WERI-Rb-1 (cell line): ENCODE measurements around the gene UBASH3B.
"Not testable (repeated sequence)": the region's sequence is repeated elsewhere in the genome, so short reads cannot be mapped to it uniquely, and the experiment has no call there.

ENCODE experiments used
- DNase-seq: peaks from one replicate; pipeline ENCODE4 v3.0.0-alpha.2; 2020
- H3K27ac ChIP-seq: fragments of 250-450 bp; sonication (Bioruptor Pico); 2 replicates; pipeline ENCODE4 v1.5.1; 2020; ENCODE audit warnings: mild to moderate bottlenecking, moderate library complexity
- H3K27me3 ChIP-seq: fragments of 250-450 bp; sonication (Bioruptor Pico); 2 replicates; pipeline ENCODE4 v1.5.1; 2021; ENCODE audit warnings: mild to moderate bottlenecking, low read depth, moderate library complexity; ENCODE audit not compliant: insufficient read depth, severe bottlenecking
- H3K36me3 ChIP-seq: fragments of 250-450 bp; sonication (Bioruptor Pico); 2 replicates; pipeline ENCODE4 v1.5.1; 2020; ENCODE audit warnings: mild to moderate bottlenecking, moderate library complexity
- H3K4me3 ChIP-seq: 2 replicates; pipeline ENCODE4 v1.5.1; 2011; ENCODE audit warnings: low read depth, mild to moderate bottlenecking, control low read depth, low read length
- H3K9me3 ChIP-seq: fragments of 250-450 bp; sonication (Bioruptor Pico); 2 replicates; pipeline ENCODE4 v1.5.1; 2021; ENCODE audit warnings: mild to moderate bottlenecking, moderate library complexity; ENCODE audit not compliant: severe bottlenecking
- TF ChIP-seq, protein P1 (sequence below): IDR thresholded peaks from 2 replicates; pipeline ENCODE4 v1.5.1; 2011; ENCODE audit warnings: low read depth, mild to moderate bottlenecking, control low read depth, inconsistent platforms, low read length

Gene UBASH3B, protein sequence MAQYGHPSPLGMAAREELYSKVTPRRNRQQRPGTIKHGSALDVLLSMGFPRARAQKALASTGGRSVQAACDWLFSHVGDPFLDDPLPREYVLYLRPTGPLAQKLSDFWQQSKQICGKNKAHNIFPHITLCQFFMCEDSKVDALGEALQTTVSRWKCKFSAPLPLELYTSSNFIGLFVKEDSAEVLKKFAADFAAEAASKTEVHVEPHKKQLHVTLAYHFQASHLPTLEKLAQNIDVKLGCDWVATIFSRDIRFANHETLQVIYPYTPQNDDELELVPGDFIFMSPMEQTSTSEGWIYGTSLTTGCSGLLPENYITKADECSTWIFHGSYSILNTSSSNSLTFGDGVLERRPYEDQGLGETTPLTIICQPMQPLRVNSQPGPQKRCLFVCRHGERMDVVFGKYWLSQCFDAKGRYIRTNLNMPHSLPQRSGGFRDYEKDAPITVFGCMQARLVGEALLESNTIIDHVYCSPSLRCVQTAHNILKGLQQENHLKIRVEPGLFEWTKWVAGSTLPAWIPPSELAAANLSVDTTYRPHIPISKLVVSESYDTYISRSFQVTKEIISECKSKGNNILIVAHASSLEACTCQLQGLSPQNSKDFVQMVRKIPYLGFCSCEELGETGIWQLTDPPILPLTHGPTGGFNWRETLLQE

DNA sequence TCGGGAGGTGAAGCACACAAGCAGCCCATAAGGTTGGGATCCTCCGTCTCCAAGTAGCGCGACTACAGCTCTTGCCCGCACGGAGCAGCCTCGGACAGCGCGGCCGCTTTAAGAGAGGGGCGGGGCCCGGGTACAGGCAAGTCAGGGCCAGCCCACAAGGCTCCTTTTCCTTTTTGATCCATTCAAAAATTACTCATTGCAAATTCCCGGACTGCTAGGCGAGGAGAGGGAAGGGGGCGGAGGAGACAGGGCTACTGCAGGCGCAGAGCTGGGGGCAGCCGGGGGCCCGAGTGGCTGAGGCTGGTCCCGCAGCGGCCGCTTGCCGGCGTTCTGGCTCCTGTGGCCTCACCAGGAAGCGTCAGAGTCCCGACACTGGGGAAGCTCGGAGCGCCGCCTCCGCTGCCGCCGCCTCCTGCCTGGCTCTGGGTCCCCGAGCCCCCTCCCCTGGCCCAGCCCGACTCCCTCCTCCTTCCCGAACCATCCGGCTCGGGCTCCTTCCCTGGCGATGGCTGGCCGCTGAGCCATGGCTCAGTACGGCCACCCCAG lies at the start of gene UBASH3B:
Gene UBASH3B (plus strand): TSS at position 196 of the 546 bp plus-strand sequence. CDS start 328 bp downstream, at position 524.
- peak; percentile 59 for DNase-seq
- H3K27ac ChIP-seq = no peak within 1 kb of the TSS
- TF ChIP-seq, protein P1, sequence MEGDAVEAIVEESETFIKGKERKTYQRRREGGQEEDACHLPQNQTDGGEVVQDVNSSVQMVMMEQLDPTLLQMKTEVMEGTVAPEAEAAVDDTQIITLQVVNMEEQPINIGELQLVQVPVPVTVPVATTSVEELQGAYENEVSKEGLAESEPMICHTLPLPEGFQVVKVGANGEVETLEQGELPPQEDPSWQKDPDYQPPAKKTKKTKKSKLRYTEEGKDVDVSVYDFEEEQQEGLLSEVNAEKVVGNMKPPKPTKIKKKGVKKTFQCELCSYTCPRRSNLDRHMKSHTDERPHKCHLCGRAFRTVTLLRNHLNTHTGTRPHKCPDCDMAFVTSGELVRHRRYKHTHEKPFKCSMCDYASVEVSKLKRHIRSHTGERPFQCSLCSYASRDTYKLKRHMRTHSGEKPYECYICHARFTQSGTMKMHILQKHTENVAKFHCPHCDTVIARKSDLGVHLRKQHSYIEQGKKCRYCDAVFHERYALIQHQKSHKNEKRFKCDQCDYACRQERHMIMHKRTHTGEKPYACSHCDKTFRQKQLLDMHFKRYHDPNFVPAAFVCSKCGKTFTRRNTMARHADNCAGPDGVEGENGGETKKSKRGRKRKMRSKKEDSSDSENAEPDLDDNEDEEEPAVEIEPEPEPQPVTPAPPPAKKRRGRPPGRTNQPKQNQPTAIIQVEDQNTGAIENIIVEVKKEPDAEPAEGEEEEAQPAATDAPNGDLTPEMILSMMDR = no peak
- H3K27me3 ChIP-seq = peaks cover 94% of the 10 kb centered on the region
- H3K9me3 ChIP-seq = peaks cover 20% of the 10 kb centered on the region
- no peaks in the 10 kb centered on the region for H3K36me3 ChIP-seq
- H3K4me3 ChIP-seq = peak within 1 kb of the TSS; percentile 50

DNA sequence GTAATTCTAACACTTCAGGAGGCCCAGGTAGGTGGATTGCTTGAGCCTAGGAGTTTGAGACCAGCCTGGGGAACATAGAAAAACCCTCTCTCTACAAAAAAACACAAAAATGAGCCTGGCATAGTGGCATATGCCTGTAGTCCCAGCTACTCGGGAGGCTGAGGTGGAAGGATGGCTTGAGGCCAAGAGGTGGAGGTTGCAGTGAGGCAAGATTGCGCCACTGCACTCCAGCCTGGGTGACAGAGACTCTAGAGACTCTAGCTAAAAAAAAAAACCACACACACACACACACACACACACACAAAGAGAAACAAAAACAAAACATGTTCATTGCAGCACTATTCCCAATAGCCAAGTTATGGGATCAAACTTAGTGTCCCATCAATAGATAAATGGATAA lies 48.4 kb upstream of the UBASH3B start:
- H3K36me3 ChIP-seq, H3K4me3 ChIP-seq, DNase-seq, H3K27ac ChIP-seq, H3K9me3 ChIP-seq: not testable (repeated sequence)
- peaks cover 47% of the 10 kb centered on the region for H3K27me3 ChIP-seq

DNA sequence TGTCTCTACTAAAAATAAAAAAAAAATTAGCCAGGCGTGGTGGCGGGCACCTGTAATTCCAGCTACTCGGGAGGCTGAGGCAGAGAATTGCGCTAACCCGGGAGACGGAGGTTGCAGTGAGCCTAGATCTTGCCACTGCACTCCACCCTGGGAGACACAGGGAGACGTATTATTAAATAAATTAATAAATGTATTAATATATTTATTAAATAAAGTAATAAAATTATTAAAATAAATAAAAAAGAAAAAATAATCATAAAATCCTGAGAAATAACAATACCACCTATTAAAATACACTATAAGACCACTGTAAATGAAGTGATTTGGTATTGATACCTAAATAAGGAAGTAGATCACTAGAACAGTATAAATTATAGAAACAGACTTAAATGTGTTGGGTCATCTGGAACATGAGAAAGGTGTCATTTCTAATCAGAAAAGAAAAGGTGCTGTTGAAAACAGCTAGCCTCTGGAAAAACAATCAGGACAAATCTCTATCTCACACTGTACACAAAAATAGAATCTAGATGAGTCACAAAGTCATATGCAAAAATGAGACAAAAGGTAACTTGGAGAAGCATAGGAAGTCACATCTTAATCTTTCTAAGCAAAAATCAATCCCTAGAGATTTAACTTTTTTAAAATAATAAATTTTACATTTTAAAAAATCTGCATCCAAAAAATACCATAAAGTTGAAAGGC lies 43.2 kb upstream of the UBASH3B start:
- Histone ChIP-seq H3K27me3 (peaks cover 4% of the 10 kb centered on the region), H3K4me3 (no peak overlapping the region), H3K27ac (no peak overlapping the region), H3K36me3 (no peaks in the 10 kb centered on the region), H3K9me3 (no peaks in the 10 kb centered on the region)
- TF ChIP-seq, protein P1 = no peak
- no peak for DNase-seq

DNA sequence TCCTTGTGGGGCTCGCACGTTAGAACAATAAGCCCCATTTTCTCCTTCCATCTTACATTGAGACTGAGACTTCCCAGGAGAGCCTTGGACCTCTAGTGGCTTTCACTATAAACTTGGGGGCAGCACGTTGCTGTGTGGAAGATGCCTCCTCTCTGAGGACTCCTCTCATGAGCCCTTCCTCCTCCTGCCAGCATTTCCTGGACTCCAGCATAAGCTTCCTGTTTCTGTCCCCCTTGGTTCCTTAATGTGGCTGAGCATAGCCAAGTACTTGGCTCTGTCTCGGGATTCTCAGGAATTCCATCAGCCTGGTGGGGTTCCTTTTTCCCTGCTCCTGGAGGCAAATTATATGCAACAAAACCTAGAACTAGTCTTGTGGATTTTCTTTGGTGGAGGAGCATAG lies 38.8 kb upstream of the UBASH3B start:
- no peak for DNase-seq
- H3K4me3 ChIP-seq = no peak overlapping the region
- H3K9me3 ChIP-seq = peaks cover 11% of the 10 kb centered on the region
- TF ChIP-seq, protein P1 = no peak
- peaks cover 28% of the 10 kb centered on the region for H3K27me3 ChIP-seq
- H3K27ac ChIP-seq = no peak overlapping the region
- H3K36me3 ChIP-seq = no peaks in the 10 kb centered on the region

DNA sequence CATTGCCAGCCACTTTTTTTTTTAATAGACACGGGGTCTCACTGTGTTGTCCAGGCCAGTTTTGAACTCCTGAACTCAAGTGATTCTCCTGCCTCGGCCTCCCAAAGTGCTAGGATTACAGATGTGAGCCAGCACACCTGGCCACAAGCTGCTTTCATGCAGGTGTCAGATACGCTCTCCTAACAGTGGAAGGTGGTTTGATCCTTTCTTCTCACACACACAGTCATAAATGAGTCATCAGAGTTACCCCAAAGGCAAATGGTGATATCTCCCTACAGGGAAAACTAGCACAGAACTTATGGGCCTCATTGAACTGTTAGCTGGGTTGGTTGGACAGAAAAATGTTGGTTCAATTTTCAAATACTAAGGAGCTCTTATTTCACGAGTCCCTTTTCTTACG lies 38.2 kb upstream of the UBASH3B start:
- Histone ChIP-seq H3K27ac (no peak overlapping the region), H3K9me3 (peaks cover 11% of the 10 kb centered on the region), H3K36me3 (no peaks in the 10 kb centered on the region), H3K27me3 (peaks cover 30% of the 10 kb centered on the region), H3K4me3 (no peak overlapping the region)
- TF ChIP-seq, protein P1 = no peak
- no peak for DNase-seq

DNA sequence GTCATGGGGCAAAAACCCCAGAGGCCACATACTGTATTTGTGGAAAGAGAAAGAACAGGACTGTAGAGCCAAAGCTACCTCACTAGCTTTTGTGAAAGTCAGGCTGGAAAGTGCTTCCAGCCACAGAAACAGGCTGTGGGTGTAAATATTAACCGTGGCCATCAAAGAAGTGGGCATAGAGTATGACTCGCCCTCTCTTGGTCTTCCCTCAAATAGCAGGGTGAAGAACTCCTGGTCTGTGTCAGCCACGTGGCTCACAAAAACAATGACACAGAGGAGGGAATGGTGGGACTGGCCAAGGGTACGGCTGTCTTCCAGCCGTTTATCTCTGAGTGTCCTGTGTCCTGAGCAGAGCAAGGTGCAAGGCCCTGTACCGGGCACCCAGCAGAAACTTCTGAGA lies 37.6 kb upstream of the UBASH3B start:
- H3K36me3 ChIP-seq = no peaks in the 10 kb centered on the region
- H3K27ac ChIP-seq = no peak overlapping the region
- no peak for DNase-seq
- H3K4me3 ChIP-seq = no peak overlapping the region
- H3K27me3 ChIP-seq = peaks cover 36% of the 10 kb centered on the region
- TF ChIP-seq, protein P1 = no peak
- H3K9me3 ChIP-seq = peaks cover 11% of the 10 kb centered on the region
